Neural crest cell (in vitro differentiated cells): ENCODE measurements around the gene IWS1. TPM values are rescaled to one million over a fixed set of nuclear protein-coding genes. Genes with fewer than 3 reads are reported as not detected.
"Not testable (repeated sequence)": the region's sequence is repeated elsewhere in the genome, so short reads cannot be mapped to it uniquely, and the experiment has no call there.

Experiments used
- DNase-seq: peaks from one replicate; pipeline ENCODE4 v3.0.0; 2021; ENCODE audit warnings: low read depth, mixed read lengths, low spot score
- H3K27ac Mint-ChIP-seq: one replicate; pipeline ENCODE4 v1.8.0; 2021; ENCODE audit warnings: mild to moderate bottlenecking, mixed read lengths; ENCODE audit not compliant: unreplicated experiment
- H3K27me3 Mint-ChIP-seq: 2 replicates; pipeline ENCODE4 v1.8.0; 2021; ENCODE audit warnings: low read depth, mild to moderate bottlenecking, mixed read lengths
- H3K36me3 Mint-ChIP-seq: 2 replicates; pipeline ENCODE4 v1.8.0; 2021; ENCODE audit warnings: low read depth, mild to moderate bottlenecking, mixed read lengths
- H3K4me1 Mint-ChIP-seq: 2 replicates; pipeline ENCODE4 v1.8.0; 2021; ENCODE audit warnings: mixed read lengths
- H3K4me3 Mint-ChIP-seq: one replicate; pipeline ENCODE4 v1.8.0; 2021; ENCODE audit warnings: mild to moderate bottlenecking, mixed read lengths
- H3K9me3 Mint-ChIP-seq: 2 replicates; pipeline ENCODE4 v1.8.0; 2021; ENCODE audit warnings: mixed read lengths
- total RNA-seq: library from RNA; stranded (reverse); gene quantifications from 2 replicates; pipeline ENCODE4 v1.2.1, GENCODE V29; 2021
- TF ChIP-seq, protein P1 (sequence below): fragments of 200-600 bp; sonication (generic); conservative IDR thresholded peaks from 2 replicates; pipeline ENCODE4 v1.5.0; 2021; ENCODE audit warnings: antibody characterized with exemption, mild to moderate bottlenecking

The IWS1 gene
- total RNA-seq, 1 donor from 2014 or later, result 63.0 TPM

- TF ChIP-seq, protein P1, sequence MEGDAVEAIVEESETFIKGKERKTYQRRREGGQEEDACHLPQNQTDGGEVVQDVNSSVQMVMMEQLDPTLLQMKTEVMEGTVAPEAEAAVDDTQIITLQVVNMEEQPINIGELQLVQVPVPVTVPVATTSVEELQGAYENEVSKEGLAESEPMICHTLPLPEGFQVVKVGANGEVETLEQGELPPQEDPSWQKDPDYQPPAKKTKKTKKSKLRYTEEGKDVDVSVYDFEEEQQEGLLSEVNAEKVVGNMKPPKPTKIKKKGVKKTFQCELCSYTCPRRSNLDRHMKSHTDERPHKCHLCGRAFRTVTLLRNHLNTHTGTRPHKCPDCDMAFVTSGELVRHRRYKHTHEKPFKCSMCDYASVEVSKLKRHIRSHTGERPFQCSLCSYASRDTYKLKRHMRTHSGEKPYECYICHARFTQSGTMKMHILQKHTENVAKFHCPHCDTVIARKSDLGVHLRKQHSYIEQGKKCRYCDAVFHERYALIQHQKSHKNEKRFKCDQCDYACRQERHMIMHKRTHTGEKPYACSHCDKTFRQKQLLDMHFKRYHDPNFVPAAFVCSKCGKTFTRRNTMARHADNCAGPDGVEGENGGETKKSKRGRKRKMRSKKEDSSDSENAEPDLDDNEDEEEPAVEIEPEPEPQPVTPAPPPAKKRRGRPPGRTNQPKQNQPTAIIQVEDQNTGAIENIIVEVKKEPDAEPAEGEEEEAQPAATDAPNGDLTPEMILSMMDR, result no peak
- peaks cover 9% of the 10 kb centered on the region for H3K4me1 Mint-ChIP-seq
- no peak overlapping the region for H3K4me3 Mint-ChIP-seq
- no peak for DNase-seq
- no peaks in the 10 kb centered on the region for H3K9me3 Mint-ChIP-seq
- H3K27ac Mint-ChIP-seq, result no peak overlapping the region
- H3K27me3 Mint-ChIP-seq, result no peaks in the 10 kb centered on the region
- H3K36me3 Mint-ChIP-seq, result no peaks in the 10 kb centered on the region
Observed at GRCh38 chr2:127455566-127456493, 70.5 kb downstream of the IWS1 start.

GRCh38 chr2:127454595-127455565, 71.4 kb downstream of the IWS1 start:
- H3K4me1 Mint-ChIP-seq, result peaks cover 9% of the 10 kb centered on the region
- H3K36me3 Mint-ChIP-seq, result no peaks in the 10 kb centered on the region
- H3K27me3 Mint-ChIP-seq, result no peaks in the 10 kb centered on the region
- no peak overlapping the region for H3K27ac Mint-ChIP-seq
- no peaks in the 10 kb centered on the region for H3K9me3 Mint-ChIP-seq
- DNase-seq, result no peak
- TF ChIP-seq, protein P1, result no peak
- H3K4me3 Mint-ChIP-seq, result no peak overlapping the region

DNA sequence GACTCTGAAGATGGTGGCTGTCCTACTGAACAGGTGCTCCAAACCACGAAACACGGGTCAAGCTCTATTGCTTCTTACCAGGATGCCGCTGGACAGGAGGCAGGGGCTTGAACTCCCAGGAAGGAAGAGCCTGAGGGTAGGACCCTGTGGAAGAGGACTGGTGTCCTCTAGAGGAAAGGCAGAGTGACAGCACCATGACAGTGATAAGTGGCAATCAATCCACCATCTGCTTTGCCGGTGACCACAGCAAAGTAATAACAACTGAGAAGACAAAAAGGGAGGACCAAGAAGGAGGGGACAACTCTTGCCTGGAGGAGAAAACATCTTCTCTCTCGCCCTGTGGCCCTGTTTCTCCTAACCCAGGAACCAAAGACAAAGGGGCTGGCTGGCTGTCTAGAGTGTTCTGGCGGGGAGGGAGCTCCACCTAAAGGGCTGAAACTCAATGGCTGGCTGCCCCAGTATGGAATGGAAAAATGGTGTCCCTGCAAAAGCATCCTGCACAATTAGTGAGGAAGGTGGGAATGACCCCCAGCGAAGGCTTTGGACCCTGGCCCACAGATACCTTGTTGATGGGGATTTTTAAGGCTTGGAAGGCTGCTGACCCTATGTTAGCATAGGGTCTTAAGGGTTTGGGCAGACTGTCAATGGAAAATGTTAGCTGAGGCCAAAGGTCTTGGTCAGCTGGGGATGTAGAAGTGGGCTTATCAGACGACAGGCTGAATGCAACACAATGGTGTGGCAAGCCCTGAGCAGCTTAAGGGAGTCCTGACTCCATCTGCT, 72.7 kb downstream of the IWS1 start:
- TF ChIP-seq, protein P1, result peak; percentile 22
- Mint-ChIP-seq H3K27ac (no peak overlapping the region), H3K4me3 (no peak overlapping the region), H3K36me3 (no peaks in the 10 kb centered on the region), H3K27me3 (no peaks in the 10 kb centered on the region), H3K4me1 (peaks cover 18% of the 10 kb centered on the region), H3K9me3 (no peaks in the 10 kb centered on the region)
- no peak for DNase-seq

DNA sequence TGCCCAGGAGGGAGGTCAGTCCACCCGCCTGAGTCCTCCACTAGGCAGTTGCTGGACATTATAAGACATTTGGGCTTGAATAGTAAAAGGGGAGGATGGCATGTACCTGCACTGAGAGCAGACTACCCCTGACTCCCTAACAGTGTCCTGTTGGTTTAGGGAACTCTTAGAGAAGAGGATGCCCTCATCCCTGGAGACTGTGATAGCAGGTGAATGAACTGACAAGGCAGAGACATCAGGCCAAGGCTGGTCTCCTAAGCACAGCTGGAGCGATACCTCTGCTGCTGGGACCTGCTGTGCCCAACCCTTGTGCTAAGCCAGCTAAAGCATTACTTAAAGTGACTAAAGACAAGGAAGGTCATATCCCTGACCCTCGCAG, 73.3 kb downstream of the IWS1 start:
- Mint-ChIP-seq H3K27me3 (no peaks in the 10 kb centered on the region), H3K4me1 (peaks cover 18% of the 10 kb centered on the region), H3K4me3 (no peak overlapping the region), H3K36me3 (no peaks in the 10 kb centered on the region), H3K9me3 (no peaks in the 10 kb centered on the region), H3K27ac (peak overlapping the region; percentile 9)
- no peak for DNase-seq
- TF ChIP-seq, protein P1, result no peak

DNA sequence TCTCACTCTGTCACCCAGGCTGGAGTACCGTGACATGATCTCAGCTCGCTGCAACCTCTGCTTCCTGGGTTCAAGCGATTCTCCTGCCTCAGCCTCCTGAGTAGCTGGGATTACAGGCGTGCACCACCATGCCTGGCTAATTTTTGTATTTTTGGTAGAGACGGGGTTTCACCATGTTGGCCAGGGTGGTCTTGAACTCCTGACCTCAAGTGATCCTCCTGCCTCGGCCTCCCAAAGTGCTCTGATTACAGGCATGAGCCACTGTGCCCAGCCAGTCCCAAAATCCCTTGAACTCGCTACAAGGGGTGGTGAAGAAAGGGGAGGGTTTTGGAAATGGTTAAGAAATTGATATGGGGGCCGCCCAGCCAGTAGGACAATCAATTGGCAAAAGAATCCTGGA, 73.9 kb downstream of the IWS1 start:
- H3K27ac Mint-ChIP-seq, H3K4me3 Mint-ChIP-seq, H3K36me3 Mint-ChIP-seq, DNase-seq, H3K27me3 Mint-ChIP-seq, H3K9me3 Mint-ChIP-seq: not testable (repeated sequence)
- peaks cover 18% of the 10 kb centered on the region for H3K4me1 Mint-ChIP-seq
